Fibroblast of pulmonary artery (primary cell): ENCODE results near the gene DOCK10.
A peak's percentile ranks its signal among the peaks of the same experiment; 100 is the strongest.

Source experiments
- DNase-seq: peaks from one replicate; pipeline ENCODE4 v3.0.0-alpha.2; 2010; ENCODE audit warnings: low read depth
- H3K4me3 ChIP-seq: replicated peaks from 2 replicates; pipeline ENCODE4 v1.5.1; 2011; ENCODE audit warnings: low read depth, mild to moderate bottlenecking, control low read depth, low read length, moderate library complexity
- TF ChIP-seq, protein P1 (sequence below): IDR thresholded peaks from 2 replicates; pipeline ENCODE4 v1.5.1; 2011; ENCODE audit warnings: mild to moderate bottlenecking, control low read depth, low read length, inconsistent platforms; ENCODE audit errors: missing control alignments

Gene DOCK10

DNA sequence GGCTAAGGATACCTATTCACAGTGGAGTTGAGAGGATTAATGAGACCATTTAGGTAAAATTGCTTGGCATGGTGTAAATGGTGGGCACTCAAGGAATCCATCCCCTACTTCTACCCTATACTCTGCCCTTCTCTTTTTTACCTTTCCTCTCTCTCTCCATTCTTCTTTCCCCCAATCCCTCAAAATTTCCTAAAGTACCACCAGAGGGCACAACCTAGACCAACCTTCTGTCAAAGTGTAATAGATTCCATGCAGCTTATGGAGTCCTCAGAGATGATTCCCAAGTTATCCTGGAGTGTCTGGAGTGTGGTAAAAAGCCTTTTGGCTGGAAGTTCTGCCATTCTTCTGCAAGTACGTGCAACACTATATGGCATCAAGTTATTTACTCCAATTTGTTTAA lies 293.1 kb downstream of the DOCK10 start:
- peak; percentile 13 for DNase-seq
- TF ChIP-seq, protein P1, sequence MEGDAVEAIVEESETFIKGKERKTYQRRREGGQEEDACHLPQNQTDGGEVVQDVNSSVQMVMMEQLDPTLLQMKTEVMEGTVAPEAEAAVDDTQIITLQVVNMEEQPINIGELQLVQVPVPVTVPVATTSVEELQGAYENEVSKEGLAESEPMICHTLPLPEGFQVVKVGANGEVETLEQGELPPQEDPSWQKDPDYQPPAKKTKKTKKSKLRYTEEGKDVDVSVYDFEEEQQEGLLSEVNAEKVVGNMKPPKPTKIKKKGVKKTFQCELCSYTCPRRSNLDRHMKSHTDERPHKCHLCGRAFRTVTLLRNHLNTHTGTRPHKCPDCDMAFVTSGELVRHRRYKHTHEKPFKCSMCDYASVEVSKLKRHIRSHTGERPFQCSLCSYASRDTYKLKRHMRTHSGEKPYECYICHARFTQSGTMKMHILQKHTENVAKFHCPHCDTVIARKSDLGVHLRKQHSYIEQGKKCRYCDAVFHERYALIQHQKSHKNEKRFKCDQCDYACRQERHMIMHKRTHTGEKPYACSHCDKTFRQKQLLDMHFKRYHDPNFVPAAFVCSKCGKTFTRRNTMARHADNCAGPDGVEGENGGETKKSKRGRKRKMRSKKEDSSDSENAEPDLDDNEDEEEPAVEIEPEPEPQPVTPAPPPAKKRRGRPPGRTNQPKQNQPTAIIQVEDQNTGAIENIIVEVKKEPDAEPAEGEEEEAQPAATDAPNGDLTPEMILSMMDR, result peak; percentile 40
- H3K4me3 ChIP-seq, result no peak overlapping the region

DNA sequence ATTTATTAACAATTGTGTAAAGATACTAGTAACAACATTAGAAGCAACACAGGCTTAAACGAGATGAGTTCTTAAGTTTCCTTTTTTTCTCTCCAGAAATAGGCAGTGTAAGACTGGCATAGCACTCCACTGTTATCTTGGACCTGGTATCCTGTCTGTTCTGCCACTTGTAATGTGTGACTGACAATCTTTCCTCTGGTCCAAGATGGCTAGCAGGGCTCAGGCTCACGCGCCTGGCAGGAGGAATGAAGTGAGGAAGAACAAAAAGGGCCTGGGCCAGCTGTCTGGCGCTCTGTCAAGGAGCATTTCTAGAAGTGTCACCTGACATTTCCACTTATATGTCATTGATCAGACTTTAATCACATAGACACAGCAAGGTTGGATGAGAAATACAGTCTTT lies 294.5 kb downstream of the DOCK10 start:
- TF ChIP-seq, protein P1, result no peak
- H3K4me3 ChIP-seq, result no peak overlapping the region
- DNase-seq, result no peak

DNA sequence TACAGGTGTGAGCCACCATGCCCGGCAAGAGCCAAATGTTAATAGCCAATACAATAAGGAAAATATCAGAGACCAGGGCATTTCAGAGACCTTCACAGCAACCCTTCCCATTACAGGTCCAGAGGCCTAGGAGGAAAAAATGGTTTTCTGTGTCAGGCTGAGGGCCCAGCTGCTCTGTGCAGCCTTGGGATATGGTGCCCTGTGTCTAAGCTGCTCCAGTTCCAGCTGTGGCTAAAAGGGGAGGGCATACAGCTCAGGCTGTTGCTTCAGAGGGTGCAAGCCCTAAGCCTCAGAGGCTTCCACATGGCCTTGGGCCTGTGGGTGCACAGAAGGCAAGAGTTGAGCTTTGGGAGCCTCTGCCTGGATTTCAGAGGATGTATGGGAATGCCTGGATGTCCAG lies 306.0 kb downstream of the DOCK10 start:
- TF ChIP-seq, protein P1, result no peak
- DNase-seq, result no peak
- H3K4me3 ChIP-seq, result no peak overlapping the region

DNA sequence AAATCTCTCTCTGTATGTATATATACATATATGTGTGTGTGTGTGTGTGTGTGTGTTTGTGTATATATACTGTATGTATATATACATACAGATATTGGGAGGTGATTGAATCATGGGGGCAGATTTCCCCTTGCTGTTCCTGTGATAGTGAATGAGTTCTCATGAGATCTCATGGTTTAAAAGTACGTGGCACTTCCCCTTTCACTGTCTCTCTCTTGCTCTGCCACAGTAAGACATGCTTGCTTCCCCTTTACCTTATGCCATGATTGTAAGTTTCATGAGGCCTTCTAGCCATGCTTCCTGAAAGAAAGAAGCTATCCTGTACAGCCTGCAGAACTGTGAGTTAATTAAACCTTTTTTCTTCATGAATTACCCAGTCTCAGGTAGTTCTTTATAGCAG lies 307.3 kb downstream of the DOCK10 start:
- DNase-seq, result no peak
- no peak overlapping the region for H3K4me3 ChIP-seq
- TF ChIP-seq, protein P1, result no peak

DNA sequence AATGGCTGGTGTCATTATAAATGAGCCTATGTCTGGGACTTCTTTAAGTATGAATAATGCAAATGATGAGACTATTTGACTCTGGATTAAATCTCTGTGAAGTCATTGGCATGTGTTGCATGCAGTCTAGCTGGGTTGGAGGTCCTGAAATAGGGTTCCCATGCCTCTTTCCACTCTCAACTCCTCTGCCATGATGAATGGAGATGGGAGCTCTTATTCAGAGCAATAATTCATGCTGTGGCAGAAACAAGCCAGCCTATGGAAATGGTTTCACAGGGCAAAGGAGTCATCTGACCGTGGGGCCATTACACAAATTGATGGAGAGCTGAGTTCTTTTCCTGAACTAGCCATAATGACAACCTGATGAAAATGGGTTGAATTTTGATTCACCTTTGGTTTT lies 310.6 kb downstream of the DOCK10 start:
- TF ChIP-seq, protein P1, result no peak
- DNase-seq, result no peak
- no peak overlapping the region for H3K4me3 ChIP-seq

DNA sequence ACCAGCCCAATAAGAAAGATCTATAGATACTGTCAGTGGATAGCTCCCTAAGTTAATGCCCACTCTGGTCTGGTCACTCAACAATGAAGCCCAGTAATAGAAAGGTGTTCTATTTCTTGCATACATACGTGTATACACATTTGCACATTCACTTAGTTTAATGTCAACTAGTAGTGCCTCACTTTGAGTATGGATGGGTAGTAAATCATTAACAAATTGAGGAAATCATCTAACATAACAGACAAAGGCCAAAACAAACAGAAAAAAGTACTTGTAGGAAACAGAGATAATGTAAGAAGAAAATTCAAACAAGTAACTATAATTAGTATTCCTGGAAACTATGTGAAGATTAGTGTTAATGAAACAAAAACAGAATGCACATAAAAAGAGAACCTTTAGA lies 312.8 kb downstream of the DOCK10 start:
- DNase-seq, result no peak
- TF ChIP-seq, protein P1, result no peak
- no peak overlapping the region for H3K4me3 ChIP-seq

DNA sequence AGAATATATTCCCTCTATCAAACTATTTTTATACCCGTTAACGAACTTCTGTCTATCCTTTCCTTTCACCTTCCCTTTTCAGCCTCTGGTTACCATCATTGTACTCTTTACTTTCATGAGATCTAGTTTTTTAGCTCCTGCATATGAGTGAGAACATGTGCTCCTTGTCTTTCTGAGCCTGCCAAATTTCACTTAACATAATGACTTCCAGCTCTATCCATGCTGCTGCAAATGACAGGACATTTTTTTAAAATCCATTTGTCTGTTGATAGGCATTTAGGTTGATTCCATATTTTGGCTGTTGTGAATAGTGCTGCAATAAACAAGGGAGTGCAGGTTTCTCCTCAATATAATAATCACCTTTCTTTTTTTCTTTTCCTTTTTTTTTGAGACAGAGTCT lies 317.9 kb downstream of the DOCK10 start:
- TF ChIP-seq, protein P1, result no peak
- no peak overlapping the region for H3K4me3 ChIP-seq
- DNase-seq, result no peak
